ENCODE results near the gene KCNN4. TPM values are rescaled to one million over a fixed set of nuclear protein-coding genes. Genes with fewer than 3 reads are reported as not detected.
A peak's percentile ranks its signal among the peaks of the same experiment; 100 is the strongest.

The KCNN4 gene
- total RNA-seq, 1 donor from 2014 or later, result 0.38 TPM

DNA sequence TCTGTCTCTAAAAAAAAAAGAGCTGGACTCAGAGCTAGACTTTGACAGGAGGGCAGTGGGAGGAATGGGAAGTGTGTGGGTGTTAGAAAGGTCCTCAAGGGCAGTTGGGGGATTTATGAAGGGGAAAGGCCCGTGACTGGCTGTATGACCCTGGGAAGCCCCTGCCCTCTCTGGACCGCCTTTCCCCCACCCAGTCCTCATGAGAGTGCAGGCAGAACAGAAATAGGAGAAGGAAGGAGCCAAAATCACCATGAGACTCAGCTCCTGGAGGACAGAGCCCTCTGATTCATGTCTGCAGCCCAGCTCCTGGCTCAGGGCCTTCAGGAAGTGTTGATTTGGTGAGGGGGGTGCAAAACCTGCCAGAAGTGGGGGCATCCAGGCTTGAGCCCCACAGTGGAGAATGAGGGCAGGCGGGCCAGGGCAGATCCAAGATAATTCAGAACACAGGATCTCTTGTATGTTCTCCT lies 17.3 kb downstream of the KCNN4 start:
- intact Hi-C loops (cut with micrococcal nuclease), result no loop called here
- no peak for DNase-seq
- no peak overlapping the region for H3K27ac ChIP-seq (replicated peaks)

GRCh38 chr19:43762814-43763213 lies 18.0 kb downstream of the KCNN4 start:
- H3K4me1 ChIP-seq, result no peaks in the 10 kb centered on the region

More for the DNA sequence above, 17.3 kb downstream of the KCNN4 start:
- Histone ChIP-seq H3K9me3 (replicated peaks) (no peaks in the 10 kb centered on the region), H3K4me3 (no peak overlapping the region), H3K4me1 (no peaks in the 10 kb centered on the region), H3K36me3 (no peaks in the 10 kb centered on the region), H3K27me3 (ENCODE audit: low read depth) (peaks cover 5% of the 10 kb centered on the region)
- TF ChIP-seq CTCF (IDR thresholded peaks at IDR 0.05; ENCODE audit: borderline replicate concordance), result no peak

GRCh38 chr19:43760941-43761340 lies 19.8 kb downstream of the KCNN4 start:
- no peaks in the 10 kb centered on the region for H3K36me3 ChIP-seq
- no peak overlapping the region for H3K27ac ChIP-seq (replicated peaks)
- H3K9me3 ChIP-seq (replicated peaks), result no peaks in the 10 kb centered on the region
- H3K4me1 ChIP-seq, result peaks cover under 1% of the 10 kb centered on the region
- intact Hi-C loops (cut with micrococcal nuclease), result no loop called here
- no peak for TF ChIP-seq CTCF (IDR thresholded peaks at IDR 0.05; ENCODE audit: borderline replicate concordance)
- no peak for DNase-seq
- H3K4me3 ChIP-seq, result no peak overlapping the region
- peaks cover 5% of the 10 kb centered on the region for H3K27me3 ChIP-seq (ENCODE audit: low read depth)

More at GRCh38 chr19:43762814-43763213, 18.0 kb downstream of the KCNN4 start:
- intact Hi-C loops (cut with micrococcal nuclease), result no loop called here
- Histone ChIP-seq H3K27ac (replicated peaks) (no peak overlapping the region), H3K36me3 (no peaks in the 10 kb centered on the region), H3K9me3 (replicated peaks) (no peaks in the 10 kb centered on the region), H3K27me3 (ENCODE audit: low read depth) (peaks cover 5% of the 10 kb centered on the region), H3K4me3 (no peak overlapping the region)
- TF ChIP-seq CTCF (IDR thresholded peaks at IDR 0.05; ENCODE audit: borderline replicate concordance), result no peak
- no peak for DNase-seq

GRCh38 chr19:43759515-43759914 lies 21.3 kb downstream of the KCNN4 start:
- Histone ChIP-seq H3K4me1 (peaks cover 13% of the 10 kb centered on the region), H3K27me3 (ENCODE audit: low read depth) (no peaks in the 10 kb centered on the region), H3K36me3 (no peaks in the 10 kb centered on the region), H3K9me3 (replicated peaks) (no peaks in the 10 kb centered on the region), H3K4me3 (no peak overlapping the region), H3K27ac (replicated peaks) (no peak overlapping the region)
- DNase-seq, result no peak
- intact Hi-C loops (cut with micrococcal nuclease), result no loop called here
- no peak for TF ChIP-seq CTCF (IDR thresholded peaks at IDR 0.05; ENCODE audit: borderline replicate concordance)

- peak overlapping the region; percentile 100 for H3K27ac ChIP-seq (replicated peaks)
- no peaks in the 10 kb centered on the region for H3K9me3 ChIP-seq (replicated peaks)
- intact Hi-C loops (cut with micrococcal nuclease), result no loop called here
- peak overlapping the region; percentile 87 for H3K4me3 ChIP-seq
- peaks cover 39% of the 10 kb centered on the region for H3K4me1 ChIP-seq
- TF ChIP-seq CTCF (IDR thresholded peaks at IDR 0.05; ENCODE audit: borderline replicate concordance), result no peak
- DNase-seq, result peak; percentile 87
- H3K27me3 ChIP-seq (ENCODE audit: low read depth), result no peaks in the 10 kb centered on the region
- H3K36me3 ChIP-seq, result peaks cover 13% of the 10 kb centered on the region
Observed at GRCh38 chr19:43755256-43755801, 25.4 kb downstream of the KCNN4 start.

Data from left ventricle myocardium inferior (tissue), 1 donor.